ENCODE data around the gene PCDHAC1.

The PCDHAC1 gene

DNA sequence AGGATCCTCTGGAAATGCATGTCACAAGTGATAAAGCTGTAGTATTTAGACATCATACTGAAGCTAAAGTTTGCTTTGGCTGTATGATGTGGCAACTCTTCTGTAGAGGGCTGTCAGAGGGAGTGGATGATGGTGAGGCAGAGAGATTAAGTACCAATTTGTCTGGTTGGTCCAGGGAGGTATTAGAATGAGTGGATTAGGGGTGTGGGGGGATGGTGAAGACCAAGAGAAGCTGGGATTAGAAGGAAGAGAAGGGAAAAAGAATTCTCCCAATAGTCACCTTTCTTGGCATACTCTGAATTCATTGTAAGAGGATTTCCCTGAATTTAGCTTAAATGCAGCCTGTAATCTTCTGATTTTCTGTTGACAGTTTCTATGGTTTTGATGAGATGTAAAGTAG, 43.8 kb downstream of the PCDHAC1 start:
- no peak for DNase-seq

DNA sequence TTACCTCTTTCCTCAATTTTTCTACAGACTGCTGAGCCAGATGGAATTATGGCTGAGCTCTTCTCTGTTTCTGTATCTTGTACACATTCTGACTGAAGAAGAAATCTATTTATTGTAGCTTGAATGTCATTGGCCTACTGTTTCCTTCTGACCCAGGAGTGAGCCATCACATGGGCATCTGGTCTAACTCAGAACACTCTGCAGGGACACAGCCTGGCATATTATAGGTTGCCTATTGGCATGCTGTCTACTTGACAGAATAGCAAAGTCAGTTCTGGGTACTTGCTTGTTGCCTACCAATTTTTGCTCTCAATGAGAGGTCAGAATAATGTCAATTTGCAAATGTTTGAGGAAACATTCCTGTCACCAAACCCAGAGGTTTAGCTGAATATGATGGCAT, 47.5 kb downstream of the PCDHAC1 start:
- DNase-seq: no peak

- DNase-seq: no peak
Measured at GRCh38 chr5:140977003-140977402, 50.9 kb downstream of the PCDHAC1 start.

DNA sequence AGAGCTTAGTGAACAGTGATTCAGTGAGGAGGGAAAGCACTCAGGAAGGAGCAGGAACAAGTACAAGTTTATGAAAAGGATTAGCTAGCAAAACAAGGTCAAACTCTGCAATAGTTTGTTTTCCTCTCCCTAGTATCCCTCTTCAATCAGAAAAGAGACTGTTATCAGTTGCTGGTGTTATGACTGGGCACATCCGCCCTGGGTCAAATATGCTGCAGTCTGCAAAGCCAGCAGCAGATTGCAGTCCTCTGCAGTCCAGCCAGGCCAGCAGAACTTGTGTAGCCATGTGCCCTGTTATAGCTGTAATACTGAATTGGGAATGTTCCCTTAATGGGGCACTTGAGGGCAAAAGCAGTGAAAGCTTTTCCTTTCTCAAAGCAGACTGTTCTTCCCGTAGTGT, 52.2 kb downstream of the PCDHAC1 start:
- DNase-seq: no peak

GRCh38 chr5:140978983-140979382, 52.9 kb downstream of the PCDHAC1 start:
- DNase-seq: no peak
